ENCODE results near the gene CD58.

The CD58 gene

GRCh38 chr1:116537898-116538297 is 32.9 kb downstream of the CD58 start:
- ChIA-PET CTCF (interaction anchor here (0.9 to 1.3 kb wide), 4 partner anchors 9 to 39 kb away, joined by 4 to 7 read pairs (median 4); no protein-coding TSS in a partner anchor), POLR2A (no interaction called here)
- DNase-seq (ENCODE audit: extremely low spot score), result no peak
- TF ChIP-seq, protein P1, sequence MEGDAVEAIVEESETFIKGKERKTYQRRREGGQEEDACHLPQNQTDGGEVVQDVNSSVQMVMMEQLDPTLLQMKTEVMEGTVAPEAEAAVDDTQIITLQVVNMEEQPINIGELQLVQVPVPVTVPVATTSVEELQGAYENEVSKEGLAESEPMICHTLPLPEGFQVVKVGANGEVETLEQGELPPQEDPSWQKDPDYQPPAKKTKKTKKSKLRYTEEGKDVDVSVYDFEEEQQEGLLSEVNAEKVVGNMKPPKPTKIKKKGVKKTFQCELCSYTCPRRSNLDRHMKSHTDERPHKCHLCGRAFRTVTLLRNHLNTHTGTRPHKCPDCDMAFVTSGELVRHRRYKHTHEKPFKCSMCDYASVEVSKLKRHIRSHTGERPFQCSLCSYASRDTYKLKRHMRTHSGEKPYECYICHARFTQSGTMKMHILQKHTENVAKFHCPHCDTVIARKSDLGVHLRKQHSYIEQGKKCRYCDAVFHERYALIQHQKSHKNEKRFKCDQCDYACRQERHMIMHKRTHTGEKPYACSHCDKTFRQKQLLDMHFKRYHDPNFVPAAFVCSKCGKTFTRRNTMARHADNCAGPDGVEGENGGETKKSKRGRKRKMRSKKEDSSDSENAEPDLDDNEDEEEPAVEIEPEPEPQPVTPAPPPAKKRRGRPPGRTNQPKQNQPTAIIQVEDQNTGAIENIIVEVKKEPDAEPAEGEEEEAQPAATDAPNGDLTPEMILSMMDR (IDR thresholded peaks at IDR 0.05; ENCODE audit: control extremely low read depth, extremely low read depth, low read depth, missing control alignments), result no peak

- ChIA-PET POLR2A (no interaction called here), CTCF (interaction anchor here (1.0 kb wide), 1 partner anchor 38 kb away, joined by 4 read pairs; no protein-coding TSS in a partner anchor)
- TF ChIP-seq, protein P1 (IDR thresholded peaks at IDR 0.05; ENCODE audit: control extremely low read depth, extremely low read depth, low read depth, missing control alignments), result no peak
- DNase-seq (ENCODE audit: extremely low spot score), result no peak
Observed at GRCh38 chr1:116537040-116537831, 33.6 kb downstream of the CD58 start.

DNA sequence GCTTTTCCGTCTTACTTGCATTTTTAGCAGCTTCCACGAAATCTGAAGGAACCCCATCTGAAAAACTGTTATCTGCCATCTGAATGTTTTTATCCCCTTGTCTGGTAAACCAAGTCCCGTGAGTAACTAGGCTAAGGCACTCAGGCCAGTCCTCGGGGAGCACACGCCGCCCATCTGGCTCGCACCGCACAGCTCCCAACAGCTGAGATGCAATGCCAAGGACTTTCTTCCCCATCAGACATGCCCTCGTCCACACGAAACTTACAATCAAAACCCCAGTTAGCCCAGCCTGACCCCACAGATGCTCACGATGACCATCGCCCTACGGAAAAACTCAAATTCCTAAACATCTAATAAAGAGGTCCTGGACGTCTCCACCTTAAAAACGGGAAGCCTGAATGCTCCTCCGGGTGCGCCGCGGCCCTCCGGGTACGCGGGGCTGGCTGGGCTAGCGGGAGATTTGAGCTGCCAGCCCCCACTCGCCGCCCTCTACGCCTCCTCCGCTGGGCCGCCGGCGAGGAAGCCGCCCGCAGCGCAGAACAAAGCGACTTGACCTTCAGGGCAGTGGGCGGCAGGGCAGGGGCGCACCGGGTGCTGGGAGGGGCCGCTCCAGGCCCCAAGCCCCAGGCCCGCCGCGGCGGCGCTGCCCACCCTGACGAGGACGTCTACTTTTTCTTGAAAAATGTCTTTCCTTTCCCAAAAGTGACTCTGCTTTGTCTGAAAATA is 36.6 kb downstream of the CD58 start:
- TF ChIP-seq, protein P1 (IDR thresholded peaks at IDR 0.05; ENCODE audit: control extremely low read depth, extremely low read depth, low read depth, missing control alignments), result no peak
- ChIA-PET POLR2A (no interaction called here), CTCF (interaction anchor here (1.0 to 1.6 kb wide), 2 partner anchors 10 to 35 kb away, joined by 3 to 4 read pairs; no protein-coding TSS in a partner anchor)
- DNase-seq (ENCODE audit: extremely low spot score), result no peak

DNA sequence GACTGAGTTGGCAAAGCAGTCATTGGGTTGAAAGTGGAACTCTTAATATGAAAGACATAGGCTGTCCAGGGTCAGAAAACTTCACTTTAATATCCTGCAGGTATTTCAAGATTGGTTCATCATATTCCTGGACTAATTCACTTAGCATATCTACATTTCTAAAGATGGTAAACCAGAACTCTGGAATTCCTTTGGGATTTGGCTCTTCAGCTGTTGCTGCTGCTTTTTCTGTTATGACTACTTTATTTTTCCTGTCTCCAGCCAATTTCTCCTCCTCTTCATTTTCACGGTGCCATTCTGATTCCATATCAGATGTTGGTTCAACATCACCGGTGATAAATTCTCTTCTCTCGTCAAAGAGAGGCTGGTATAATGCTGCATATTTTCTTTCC is 37.4 kb downstream of the CD58 start:
- no peak for DNase-seq (ENCODE audit: extremely low spot score)
- ChIA-PET POLR2A (no interaction called here), CTCF (no interaction called here)
- TF ChIP-seq, protein P1 (IDR thresholded peaks at IDR 0.05; ENCODE audit: control extremely low read depth, extremely low read depth, low read depth, missing control alignments), result no peak

- no peak for DNase-seq (ENCODE audit: extremely low spot score)
- ChIA-PET CTCF (no interaction called here), POLR2A (no interaction called here)
- TF ChIP-seq, protein P1 (IDR thresholded peaks at IDR 0.05; ENCODE audit: control extremely low read depth, extremely low read depth, low read depth, missing control alignments), result no peak
Observed at GRCh38 chr1:116532671-116533428, 38.0 kb downstream of the CD58 start.

DNA sequence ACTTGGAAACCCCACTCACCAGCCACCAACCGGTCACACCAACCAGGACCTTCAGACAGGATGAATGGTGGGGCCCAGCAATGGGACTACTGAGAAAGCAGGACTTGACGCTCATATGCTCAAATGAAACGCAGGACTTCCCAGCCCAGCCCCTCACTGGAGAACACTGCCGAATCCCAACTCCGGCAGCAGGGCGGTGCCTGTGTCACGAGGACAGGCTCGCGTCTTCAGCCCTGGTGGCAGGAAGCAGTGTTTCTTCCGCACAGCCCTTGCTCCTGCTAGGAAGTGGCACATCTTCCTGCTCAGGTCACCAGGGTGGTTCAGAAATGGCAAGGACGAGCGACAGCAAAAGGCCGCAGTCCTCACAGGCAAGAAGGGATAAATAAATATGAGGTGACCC is 38.9 kb downstream of the CD58 start:
- POLR2A ChIA-PET, result no interaction called here
- CTCF ChIA-PET, result no interaction called here
- TF ChIP-seq, protein P1 (IDR thresholded peaks at IDR 0.05; ENCODE audit: control extremely low read depth, extremely low read depth, low read depth, missing control alignments), result no peak
- DNase-seq (ENCODE audit: extremely low spot score), result no peak

Measured in GM10248 (cell line).